Embryonic facial prominence (tissue), 1 donor: ENCODE measurements around the gene VWF.

Experiments used
- DNase-seq: peaks from one replicate; pipeline ENCODE4 v3.0.0-alpha.2; 2016; ENCODE audit errors: extremely low spot score

The VWF gene

DNA sequence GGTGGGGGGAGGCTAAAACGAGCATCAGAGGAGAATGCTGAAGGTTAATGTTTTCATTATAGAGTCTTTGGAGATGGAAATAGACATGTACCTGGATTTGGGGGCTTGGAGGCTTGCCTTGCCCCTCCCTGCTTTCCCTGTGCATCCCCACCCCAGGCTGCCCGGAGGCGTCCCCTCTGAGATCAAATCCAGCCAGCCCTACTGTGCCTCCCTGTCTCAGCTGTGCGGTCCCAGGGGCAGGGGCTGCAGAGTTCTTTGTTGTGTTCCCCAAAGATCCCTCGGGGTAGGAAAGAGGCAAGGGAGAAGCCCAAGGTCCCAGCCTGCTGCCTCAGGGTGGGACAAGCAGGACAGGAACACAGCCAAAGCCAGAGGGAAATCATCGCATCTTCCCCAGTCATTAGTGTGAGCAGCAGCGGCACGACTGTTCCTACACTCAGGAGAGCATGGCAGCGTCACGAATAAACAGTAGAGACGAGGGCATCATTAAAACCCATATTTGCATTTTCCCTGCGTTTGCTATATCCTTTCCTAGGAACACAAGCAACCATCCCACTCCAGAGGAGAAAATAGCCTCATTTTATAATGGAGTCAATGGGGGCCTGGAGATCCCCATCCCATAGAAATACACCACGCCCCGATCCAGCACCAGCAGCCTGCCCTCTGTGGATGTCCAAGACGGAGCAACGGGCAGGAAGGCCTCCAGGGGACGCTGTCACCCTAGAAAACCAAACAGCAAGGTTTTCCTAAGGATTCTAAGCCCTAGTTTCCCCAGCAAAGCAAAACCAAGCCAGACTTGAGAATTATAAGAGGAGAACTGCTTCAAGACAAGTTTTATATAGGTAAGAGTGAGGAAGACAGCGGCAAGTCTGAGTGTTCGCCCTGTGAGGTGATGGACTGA, 211.8 kb downstream of the VWF start:
- no peak for DNase-seq

DNA sequence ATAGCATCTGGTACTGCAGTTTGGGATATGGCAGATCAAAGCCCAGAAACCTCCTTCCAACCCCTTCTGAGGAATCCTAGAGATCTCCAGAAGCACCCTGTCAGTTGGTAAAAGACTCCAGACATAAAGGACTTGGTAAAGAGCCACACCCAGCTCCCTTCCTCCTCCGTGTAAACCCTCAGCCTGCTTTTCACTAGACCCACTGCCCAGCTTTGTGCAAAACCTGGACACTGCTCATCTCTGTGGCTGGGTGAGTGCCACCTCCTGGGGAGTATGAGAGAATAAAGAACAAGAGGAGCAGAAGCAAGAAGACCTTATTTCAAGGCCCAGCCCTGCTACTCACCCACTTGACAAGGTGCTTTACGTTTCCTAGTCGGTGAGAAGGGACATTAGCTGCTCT, 212.5 kb downstream of the VWF start:
- DNase-seq = no peak

DNA sequence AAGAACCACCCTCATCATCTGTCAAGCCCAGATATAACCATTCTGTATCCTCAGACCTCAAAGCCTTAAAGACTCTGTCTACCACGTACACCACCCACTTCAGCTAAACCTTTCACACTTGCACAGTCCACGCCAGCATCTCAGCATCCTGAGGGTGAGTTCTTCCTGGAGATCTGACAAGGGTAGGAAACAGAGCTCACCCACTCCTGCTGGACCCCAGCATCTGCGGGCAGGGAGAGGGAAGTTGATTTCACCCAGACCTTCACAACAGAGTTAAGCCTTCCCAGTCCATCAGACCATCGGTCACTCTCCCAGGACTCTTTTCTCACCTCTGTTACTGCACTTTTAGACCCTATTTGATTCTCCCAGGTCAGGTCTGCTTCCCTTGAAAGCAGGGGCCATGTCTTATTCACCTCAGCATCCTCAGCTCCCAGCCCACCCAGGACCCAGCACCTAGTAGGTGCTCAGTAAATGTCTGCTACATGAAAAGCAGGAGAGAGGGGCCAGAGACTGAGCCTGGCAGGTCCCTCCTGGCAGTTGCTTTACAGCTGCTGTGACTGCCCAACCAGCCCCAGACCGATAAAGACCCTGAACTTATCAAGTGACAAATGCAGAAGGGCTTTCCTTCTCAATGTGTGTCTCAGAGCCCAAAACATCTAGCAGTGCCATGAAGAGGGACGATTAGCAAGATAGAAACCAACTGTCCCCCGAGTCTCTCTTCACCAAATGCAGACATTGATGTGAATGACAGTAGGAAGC, 213.5 kb downstream of the VWF start:
- DNase-seq = no peak

DNA sequence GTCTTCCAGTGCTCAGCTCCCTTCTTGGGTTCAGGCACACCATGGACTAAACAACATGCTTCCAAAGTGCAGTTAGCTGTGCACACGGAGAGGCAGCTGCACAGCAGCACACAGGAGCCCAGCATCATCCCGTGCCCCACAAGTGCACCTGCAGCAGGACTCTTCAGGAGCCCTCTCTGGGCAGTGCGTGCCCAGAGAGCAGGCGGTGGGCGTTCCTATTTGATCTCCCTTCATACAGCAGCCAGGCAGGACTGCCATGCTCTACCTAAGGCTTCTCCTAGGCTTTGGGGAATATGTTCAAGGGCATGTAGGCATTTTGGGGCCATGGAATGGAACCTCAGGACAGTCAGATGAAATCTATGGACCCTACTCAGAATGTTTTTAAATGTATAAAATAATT, 214.9 kb downstream of the VWF start:
- DNase-seq = no peak

DNA sequence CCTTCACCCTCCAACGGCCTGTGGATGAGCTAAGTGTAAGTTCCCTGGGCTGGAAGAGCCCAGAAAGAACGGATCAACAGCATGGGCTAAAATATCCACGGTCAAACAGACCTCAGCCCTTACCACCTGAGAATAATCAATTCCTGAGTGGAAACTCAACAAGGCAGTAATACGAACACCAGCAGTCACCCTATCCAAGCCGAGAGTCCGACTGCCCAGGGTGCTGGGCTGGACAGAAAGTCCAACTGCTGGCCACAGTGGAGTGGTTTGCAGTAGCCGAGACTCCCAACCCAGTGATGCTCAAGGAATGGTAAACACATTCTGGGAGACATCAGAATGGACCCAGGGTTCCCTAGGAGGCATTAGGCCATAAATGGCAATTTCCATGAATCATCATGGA, 216.2 kb downstream of the VWF start:
- no peak for DNase-seq

DNA sequence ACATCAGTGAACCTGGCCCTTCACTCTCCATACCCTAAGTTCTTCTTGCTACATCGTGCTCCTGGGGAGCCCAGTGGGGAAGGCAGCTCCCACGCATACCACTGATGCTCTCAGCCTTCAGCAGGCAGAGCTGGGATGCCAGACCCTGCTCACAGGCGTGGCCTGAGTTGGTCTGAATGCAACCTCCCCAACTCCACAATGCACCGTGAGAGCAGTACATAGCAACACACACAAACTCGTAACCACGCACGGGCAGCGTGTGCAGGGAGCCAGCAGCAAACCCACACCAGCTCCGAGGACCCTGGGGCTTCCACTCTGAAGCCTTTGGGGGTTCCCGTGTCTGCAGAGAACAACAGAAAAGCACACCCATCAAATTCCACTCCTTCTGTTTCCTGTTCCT, 216.7 kb downstream of the VWF start:
- no peak for DNase-seq

DNA sequence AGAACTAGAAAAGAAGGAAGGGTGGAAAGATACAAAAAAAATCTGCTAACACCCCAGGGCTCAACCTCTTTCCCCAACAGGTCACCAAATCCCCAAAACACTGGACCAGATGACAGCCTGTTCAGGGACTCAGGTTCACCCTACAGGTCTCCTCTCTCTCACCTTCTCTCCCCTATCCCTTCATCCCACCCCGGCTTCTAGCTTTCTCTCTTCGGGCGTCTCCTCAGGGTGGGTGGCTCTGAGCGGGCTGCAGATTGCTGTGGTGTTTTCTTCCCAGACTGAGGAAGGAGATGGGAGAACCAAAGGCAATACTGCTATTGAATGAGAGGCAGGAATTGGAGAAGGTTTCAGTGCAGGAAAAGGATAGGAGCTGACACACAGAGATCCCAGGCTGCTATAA, 218.7 kb downstream of the VWF start:
- no peak for DNase-seq

DNA sequence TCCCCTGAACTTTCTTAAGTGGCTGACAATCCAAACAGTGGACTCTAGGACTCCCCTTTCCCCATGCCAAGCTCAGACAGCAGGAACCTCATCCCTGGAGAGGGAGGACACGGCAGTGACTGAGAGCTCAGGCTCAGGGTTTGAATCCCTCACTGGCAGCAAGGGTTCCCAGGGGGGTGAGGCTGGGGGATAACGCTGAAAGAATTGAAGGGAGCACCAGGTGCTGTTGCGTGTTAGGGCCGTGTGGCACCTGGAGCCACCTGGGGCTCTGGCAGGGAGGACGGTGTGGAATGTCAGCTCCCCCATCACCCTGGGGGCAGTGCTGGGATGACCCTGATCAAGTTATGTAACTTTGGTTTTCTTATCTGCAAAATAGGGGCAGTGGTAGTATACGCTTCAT, 219.5 kb downstream of the VWF start:
- no peak for DNase-seq

DNA sequence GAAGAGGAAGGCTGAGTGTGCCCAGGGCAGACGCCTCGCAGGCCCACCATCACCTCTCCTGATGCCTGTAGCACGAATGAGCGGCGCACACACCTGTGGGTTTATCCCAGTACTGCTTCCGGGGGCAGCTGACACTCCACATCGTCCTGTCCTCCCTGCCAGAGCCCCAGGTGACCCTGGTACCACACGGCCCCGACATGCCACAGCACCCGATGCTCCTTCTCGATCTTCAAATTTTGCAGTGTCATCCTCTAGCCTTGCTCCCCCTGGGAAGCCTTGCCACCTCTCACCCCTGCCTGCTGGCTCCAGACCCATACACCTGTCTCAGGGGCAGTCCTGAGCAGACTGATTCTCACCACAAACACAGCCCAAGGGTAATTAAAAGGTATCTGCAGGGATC, 220.0 kb downstream of the VWF start:
- no peak for DNase-seq

DNA sequence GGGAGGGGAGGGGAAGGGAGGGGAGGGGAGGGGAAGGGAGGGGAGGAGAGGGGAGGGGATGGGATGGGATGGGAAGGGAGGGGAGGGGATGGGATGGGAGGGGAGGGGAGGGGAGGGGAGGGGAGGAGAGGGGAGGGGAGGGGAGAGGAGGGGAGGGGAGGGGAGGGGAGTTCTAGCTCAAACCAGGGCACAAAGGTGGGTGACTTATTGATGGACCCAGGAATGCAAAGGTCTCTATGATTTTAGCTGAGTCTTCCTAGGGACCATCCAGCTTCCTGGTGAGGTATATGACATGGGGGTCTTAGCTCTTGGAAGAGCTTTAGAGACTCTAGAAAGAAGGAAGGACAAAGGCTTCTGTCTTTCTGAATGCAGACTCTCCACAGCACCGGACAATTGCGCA, 221.7 kb downstream of the VWF start:
- no peak for DNase-seq

DNA sequence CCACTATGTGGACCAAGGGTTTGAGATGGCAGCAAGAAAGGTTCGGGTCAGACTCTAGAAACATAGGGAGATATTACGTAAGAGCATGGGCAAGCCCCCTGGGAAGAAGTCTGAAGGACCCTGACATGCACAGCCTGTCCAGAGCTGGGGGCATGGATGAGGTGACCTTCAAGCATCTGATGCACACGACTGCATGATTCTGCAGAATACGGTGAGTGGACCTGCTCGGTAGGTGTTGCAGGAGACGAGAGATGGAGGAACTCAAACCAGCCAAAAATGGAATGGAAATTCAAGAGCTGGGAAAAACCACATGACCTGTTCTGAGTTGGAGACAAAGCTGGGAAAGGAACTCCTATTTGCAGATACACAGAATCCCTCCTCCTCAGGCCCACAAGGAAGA, 223.1 kb downstream of the VWF start:
- no peak for DNase-seq

DNA sequence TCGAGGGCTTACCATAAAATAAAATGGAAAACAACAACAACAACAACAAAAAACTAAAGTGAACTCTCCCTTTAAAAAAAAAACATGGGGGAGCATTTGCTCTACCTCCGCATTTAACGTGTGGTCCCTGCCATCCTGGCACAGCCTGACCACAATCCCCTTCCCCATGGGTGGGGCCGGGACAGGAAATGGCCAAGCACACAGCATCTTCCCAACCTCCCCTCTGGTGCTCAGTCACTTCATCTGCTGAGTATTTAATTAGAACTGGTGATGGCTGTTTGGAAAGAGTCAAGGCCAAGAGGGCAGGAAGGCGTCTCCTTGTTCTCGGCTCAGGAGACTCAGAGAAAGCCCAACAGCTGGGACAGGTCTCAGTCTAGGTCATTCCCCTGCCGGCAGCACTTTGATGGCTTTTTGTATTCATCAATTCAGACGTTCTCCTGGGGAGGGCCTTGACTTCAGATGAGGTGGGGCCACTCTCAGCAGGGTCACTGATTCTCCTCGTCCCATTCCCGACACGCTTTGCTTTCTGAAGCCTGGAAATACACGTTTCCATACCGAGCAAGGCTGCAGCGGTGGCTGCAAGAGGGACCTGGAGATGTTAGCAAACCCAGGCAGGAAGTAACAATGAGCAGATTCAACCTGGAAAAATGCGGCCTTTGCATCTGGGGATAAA, 223.8 kb downstream of the VWF start:
- no peak for DNase-seq

DNA sequence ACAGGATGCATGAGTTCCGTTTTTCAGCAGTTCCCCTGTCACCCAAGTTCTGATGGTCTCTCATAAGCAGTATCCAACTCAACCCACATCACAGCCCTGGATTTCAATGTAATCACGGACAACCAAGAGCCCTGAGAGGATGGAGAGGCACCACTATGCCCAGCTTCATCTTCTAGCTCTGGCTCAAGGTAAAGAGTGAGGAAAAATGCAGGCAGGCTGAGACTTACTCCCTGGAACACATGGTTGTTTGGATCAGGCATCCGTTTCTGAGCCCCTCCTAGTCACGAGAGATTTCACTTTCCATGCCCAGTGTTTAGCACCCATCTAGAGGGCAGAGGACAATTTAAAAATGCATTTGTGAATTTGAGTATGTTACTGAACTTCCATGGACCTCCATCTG, 224.4 kb downstream of the VWF start:
- DNase-seq = no peak

DNA sequence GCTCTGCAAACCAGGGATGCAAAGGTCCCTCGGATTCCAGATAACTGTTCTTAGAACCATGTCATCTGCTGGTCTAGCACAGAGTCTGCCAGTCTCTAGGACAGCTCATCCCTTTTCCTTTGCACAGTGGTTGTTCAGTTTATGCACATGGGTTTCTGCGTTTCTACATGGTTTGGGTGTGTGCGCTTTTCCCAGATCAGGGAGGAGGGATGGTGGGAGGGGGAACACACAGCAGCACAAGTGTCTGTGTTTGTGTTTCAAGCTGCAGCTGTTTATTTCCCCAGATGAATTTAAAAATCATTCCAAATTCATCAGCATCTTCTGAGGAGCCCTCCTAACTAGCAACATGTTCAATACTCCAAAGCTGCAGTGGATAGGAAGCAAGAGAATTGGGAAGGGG, 224.8 kb downstream of the VWF start:
- DNase-seq = no peak

DNA sequence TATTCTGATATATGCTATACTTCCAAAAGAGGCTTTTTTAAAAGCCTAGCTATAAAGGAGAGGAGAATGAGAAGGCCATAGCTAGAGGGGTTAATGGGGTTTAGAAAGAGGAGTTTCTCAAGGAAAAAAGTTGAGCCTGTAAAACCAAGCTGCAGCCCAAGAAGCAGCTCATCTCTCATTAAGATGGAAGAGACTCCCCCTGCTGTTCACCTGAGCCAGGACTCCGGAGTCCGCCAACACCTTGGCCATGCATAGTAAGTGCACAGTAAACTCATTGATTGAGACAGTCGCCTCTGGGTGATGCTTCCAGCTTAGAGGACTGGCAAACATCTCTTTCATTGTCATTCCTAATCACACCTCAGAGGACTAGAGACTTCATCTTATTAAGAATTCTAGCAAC, 225.6 kb downstream of the VWF start:
- no peak for DNase-seq
